ENCODE measurements around the gene PACS2. TPM values are rescaled to one million over a fixed set of nuclear protein-coding genes. Genes with fewer than 3 reads are reported as not detected.

The PACS2 gene
- total RNA-seq, 2 experiments from 2014 or later, result 57.7 to 61.5 TPM

DNA sequence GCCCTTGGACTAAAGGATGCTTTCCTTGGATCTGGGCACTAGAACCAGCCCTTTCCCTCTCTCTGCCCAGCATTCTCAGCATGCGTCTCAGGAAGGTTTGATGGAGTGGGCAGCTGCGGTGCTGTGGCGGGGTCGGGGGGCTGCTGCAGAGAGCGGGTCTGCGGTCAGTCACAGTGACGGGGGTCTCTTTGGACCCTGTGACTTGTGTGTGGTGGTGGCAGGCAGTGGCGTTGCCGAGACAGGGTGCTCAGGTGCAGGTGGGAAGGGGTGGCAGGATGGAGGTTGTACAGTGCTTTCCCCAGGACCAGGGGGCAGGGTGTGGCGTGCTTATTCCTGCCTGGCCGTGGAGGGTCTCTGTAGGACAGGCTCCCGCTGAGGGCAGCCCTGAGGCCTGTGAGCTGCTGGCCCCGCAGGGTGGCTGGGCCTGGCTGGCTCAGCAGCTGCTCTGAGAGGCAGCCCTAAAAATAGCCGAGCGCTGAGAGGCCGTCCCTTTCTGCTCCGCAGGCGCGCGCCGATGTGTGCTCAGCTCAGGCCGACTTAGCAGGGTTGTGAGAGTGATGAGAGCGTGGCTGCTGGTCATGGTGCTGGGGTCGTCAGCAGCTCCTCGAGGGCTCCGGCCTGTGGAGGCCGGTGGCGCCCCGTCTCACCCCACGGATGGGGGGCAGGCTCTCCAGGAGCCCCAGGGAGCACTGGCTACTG is 9.7 kb downstream of the PACS2 start:
- TF ChIP-seq, protein P1, sequence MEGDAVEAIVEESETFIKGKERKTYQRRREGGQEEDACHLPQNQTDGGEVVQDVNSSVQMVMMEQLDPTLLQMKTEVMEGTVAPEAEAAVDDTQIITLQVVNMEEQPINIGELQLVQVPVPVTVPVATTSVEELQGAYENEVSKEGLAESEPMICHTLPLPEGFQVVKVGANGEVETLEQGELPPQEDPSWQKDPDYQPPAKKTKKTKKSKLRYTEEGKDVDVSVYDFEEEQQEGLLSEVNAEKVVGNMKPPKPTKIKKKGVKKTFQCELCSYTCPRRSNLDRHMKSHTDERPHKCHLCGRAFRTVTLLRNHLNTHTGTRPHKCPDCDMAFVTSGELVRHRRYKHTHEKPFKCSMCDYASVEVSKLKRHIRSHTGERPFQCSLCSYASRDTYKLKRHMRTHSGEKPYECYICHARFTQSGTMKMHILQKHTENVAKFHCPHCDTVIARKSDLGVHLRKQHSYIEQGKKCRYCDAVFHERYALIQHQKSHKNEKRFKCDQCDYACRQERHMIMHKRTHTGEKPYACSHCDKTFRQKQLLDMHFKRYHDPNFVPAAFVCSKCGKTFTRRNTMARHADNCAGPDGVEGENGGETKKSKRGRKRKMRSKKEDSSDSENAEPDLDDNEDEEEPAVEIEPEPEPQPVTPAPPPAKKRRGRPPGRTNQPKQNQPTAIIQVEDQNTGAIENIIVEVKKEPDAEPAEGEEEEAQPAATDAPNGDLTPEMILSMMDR (IDR thresholded peaks at IDR 0.05), result no peak
- no peak overlapping the region for H3K27ac Mint-ChIP-seq
- ATAC-seq (ENCODE audit: poor library complexity) (no peak), DNase-seq (peak in 1 of 14 experiments; percentile 10)
- no peaks in the 10 kb centered on the region for H3K27me3 Mint-ChIP-seq
- peaks cover 22% of the 10 kb centered on the region for H3K4me1 Mint-ChIP-seq (ENCODE audit: low read depth)
- H3K36me3 Mint-ChIP-seq (ENCODE audit: low read depth), result no peaks in the 10 kb centered on the region
- Histone ChIP-seq H3K4me3 (ENCODE audit: low read length) (no peak overlapping the region), H3K9me3 (ENCODE audit: control insufficient read depth in 1 of 2, insufficient read depth in 1 of 2, low read length in 2 of 2) (no peaks in the 10 kb centered on the region), H3K27me3 (ENCODE audit: control insufficient read depth in 1 of 2, insufficient read depth in 2 of 2, low read length in 2 of 2) (no peaks in the 10 kb centered on the region), H3K4me1 (ENCODE audit: insufficient read depth, low read length) (peaks cover under 1% of the 10 kb centered on the region), H3K36me3 (ENCODE audit: insufficient read depth, low read length) (no peaks in the 10 kb centered on the region), H3K27ac (ENCODE audit: low read depth in 1 of 2, low read length in 2 of 2) (no peak overlapping the region)
- ChIA-PET CTCF (no interaction called here), POLR2A (no interaction called here)
- H3K9me3 Mint-ChIP-seq, result no peaks in the 10 kb centered on the region
- H3K4me3 Mint-ChIP-seq, result no peak overlapping the region
- intact Hi-C loops (cut with DNase I, micrococcal nuclease), result no loop called here

DNA sequence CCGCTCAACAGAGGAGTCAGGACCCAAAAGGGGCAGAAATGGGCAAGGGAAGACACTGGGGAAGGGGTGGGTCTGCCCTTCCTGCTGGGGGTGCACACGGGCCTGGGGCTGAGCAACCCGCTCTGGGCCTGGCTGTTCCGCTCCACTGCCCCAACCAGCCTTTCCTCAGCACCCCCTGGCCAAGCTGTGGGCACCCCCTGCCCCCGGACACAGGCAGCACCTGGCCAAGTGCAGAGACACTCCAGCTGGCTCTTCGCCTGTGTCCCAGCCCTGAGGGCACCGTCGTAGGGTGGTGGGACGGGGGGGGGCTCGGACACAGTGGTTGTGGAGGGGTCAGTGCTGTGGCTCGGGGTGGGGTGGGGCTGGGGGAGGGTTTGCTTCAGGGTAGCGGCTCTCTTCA is 10.3 kb downstream of the PACS2 start:
- CTCF ChIA-PET, result no interaction called here
- ATAC-seq (ENCODE audit: poor library complexity) (no peak), DNase-seq (no peak)
- TF ChIP-seq, protein P1 (IDR thresholded peaks at IDR 0.05), result no peak
- no peak overlapping the region for H3K4me3 Mint-ChIP-seq
- H3K4me1 ChIP-seq (ENCODE audit: insufficient read depth, low read length), result peaks cover 7% of the 10 kb centered on the region
- no peaks in the 10 kb centered on the region for H3K27me3 Mint-ChIP-seq
- no peak overlapping the region for H3K27ac Mint-ChIP-seq
- H3K4me3 ChIP-seq (ENCODE audit: low read length), result no peak overlapping the region
- H3K27ac ChIP-seq (ENCODE audit: low read depth in 1 of 2, low read length in 2 of 2), result no peak overlapping the region
- H3K4me1 Mint-ChIP-seq (ENCODE audit: low read depth), result peaks cover 26% of the 10 kb centered on the region
- POLR2A ChIA-PET, result no interaction called here
- no peaks in the 10 kb centered on the region for H3K36me3 ChIP-seq (ENCODE audit: insufficient read depth, low read length)
- H3K27me3 ChIP-seq (ENCODE audit: control insufficient read depth in 1 of 2, insufficient read depth in 2 of 2, low read length in 2 of 2), result no peaks in the 10 kb centered on the region
- intact Hi-C loops (cut with DNase I, micrococcal nuclease), result no loop called here
- no peaks in the 10 kb centered on the region for H3K9me3 ChIP-seq (ENCODE audit: control insufficient read depth in 1 of 2, insufficient read depth in 1 of 2, low read length in 2 of 2)
- no peaks in the 10 kb centered on the region for H3K36me3 Mint-ChIP-seq (ENCODE audit: low read depth)
- no peaks in the 10 kb centered on the region for H3K9me3 Mint-ChIP-seq

DNA sequence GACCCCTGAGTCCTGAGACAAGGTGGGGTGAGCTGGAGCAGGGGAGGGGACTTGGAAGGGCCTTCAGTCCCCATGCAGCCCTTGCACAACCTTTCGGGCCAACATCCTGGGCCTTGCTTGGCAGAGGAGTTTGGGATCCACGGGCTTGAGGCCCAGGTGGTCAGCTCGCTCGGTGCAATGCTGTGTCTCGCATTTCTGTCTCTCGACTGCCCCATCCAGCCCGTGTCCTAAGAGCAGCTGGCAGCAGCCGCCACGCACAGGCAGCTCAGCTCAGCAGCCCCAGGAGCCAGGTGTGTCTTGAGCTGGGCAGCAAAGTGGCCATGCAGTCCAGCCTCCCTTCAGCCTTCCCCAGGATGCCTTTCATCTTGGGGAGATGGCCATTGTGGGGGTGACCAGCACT is 10.8 kb downstream of the PACS2 start:
- no peaks in the 10 kb centered on the region for H3K36me3 Mint-ChIP-seq (ENCODE audit: low read depth)
- Histone ChIP-seq H3K9me3 (ENCODE audit: control insufficient read depth in 1 of 2, insufficient read depth in 1 of 2, low read length in 2 of 2) (no peaks in the 10 kb centered on the region), H3K27me3 (ENCODE audit: control insufficient read depth in 1 of 2, insufficient read depth in 2 of 2, low read length in 2 of 2) (no peaks in the 10 kb centered on the region), H3K4me3 (ENCODE audit: low read length) (no peak overlapping the region), H3K36me3 (ENCODE audit: insufficient read depth, low read length) (no peaks in the 10 kb centered on the region), H3K27ac (ENCODE audit: low read depth in 1 of 2, low read length in 2 of 2) (no peak overlapping the region), H3K4me1 (ENCODE audit: insufficient read depth, low read length) (peaks cover 11% of the 10 kb centered on the region)
- ATAC-seq (ENCODE audit: poor library complexity), result no peak
- no peaks in the 10 kb centered on the region for H3K9me3 Mint-ChIP-seq
- no peak for DNase-seq
- H3K4me1 Mint-ChIP-seq (ENCODE audit: low read depth), result peaks cover 26% of the 10 kb centered on the region
- POLR2A ChIA-PET, result no interaction called here
- no peak overlapping the region for H3K4me3 Mint-ChIP-seq
- H3K27ac Mint-ChIP-seq, result no peak overlapping the region
- intact Hi-C loops (cut with DNase I, micrococcal nuclease), result no loop called here
- H3K27me3 Mint-ChIP-seq, result no peaks in the 10 kb centered on the region
- TF ChIP-seq, protein P1 (IDR thresholded peaks at IDR 0.05), result no peak
- CTCF ChIA-PET, result no interaction called here

Measured in CD4-positive, alpha-beta T cell (primary cell).